Activated effector memory CD4-positive, alpha-beta T cell treated with anti-CD3 and anti-CD28 coated beads, Interleukin-2, amount 50 U/mL, for 16 hours (primary cell): ENCODE data around the gene EFCAB11.

Experiments
- DNase-seq: peaks from one replicate; pipeline ENCODE4 v3.0.0-alpha.2; 2020

EFCAB11 gene

DNA sequence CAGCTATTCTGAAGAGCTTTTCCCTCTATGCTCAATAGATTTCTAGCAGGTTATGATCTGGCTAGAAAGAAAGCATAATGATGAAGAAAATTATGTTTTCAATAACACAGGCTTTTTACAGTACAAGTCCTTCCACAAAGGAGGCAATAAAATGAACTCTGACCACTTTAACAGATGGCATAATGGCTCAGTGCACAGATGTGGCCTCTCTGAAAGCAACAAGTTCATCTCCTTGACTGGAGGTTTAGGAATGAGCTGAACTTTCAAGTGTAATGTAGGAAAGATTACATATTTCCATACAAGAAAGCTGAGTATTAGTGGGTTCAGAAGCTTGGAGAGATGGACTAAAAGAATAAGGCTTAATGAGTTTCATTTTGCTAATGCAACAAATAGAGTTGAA, 147.4 kb downstream of the EFCAB11 start:
- no peak for DNase-seq

DNA sequence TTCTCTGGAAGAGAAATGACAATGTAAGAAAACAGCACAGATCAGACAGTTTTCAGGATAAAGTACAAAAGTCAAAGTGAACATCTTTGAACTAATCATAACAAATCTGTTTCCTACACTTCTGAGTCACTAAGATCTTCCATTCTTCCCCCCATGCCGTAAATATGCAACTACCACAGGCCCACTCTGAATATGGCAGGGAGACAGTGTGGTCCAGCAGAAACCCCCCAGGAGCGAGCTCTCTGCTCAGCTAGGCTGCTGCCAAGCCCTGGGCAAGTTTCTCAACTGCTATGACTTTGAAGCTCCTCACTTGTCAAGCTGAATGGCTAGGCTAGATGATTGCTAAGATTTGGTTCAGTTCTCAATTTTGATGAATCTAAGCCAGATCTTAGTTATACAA, 148.1 kb downstream of the EFCAB11 start:
- DNase-seq: no peak

DNA sequence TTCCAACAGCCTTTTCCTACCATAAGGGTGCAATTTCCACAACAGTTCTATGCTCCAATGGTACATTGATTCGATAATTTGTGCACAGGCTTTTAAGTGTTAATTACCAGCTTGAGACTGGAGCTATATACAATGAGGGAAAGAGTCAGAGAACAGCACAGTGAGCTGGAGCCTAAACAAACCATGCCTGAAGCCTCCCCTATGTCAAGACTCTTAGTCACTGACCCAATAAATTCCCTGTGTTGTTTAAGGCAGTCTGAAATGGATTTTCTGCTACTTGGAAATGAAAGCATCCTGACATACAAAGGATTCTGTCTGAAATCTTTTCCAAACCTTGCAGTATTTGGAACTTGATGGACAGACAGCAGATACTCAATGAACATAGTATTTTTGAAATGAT, 149.0 kb downstream of the EFCAB11 start:
- no peak for DNase-seq

DNA sequence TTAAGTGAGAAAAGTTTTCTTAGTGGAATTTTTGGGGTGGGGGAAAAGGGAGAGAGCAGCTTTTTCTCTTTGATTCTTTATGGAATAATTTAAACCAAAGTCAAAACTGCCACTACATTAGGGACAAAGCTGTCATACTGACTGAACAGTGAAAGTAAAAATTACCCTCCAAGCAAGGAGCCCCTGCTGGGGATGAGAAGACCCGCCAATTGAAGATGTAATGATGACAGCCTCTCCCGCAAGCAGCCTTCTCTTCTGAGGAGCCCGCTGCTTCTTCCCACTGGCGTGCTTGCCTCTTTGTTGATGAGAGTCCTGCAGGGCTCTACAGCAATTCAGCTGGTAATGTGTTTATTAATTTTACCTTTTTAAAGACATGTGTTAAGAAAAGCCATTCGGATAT, 151.0 kb downstream of the EFCAB11 start:
- DNase-seq: no peak

DNA sequence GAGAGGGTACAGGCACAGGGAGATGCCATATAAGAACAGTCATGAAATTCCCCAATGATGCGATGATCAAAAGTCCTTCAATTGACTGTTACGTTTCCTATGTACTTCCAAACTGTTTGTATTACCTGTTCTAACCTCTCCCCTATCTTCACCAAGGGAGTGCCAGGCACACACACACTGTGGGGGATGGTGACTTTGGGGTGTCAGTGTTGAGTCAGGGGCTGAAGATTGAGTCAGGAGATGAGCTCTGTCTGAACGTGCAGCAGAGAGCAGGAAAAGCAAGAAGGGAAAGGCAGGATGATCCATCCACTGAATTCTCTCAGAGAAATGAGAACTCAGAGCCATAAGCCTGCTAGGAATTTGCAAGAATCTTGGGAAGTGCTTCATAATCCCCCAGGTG, 153.4 kb downstream of the EFCAB11 start:
- DNase-seq: no peak

DNA sequence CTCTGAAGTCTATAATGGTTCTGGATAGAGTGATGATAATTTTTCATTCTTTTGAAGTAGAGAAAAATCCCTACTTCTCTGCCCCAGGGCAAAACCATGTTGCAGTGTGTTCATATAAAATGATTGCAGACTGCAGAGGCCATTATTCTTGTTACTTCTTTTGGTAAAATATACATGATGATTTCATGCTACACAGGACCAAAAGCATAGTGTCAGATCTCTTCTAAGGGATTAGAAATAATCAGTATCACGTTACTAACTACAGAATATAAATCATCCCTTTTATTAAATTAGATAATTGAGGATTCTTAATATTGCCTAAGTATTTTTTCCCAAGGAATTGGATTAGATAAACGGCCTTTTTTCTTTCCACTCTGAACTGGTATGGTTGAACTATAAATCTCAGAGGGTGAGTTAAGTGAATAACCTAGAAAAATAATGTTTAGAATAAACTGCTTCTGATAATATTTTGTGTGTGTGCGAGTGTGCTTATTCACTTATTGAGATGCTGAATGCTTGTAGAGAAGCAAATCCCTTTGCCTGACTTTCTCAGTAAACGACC, 156.2 kb downstream of the EFCAB11 start:
- DNase-seq: no peak

DNA sequence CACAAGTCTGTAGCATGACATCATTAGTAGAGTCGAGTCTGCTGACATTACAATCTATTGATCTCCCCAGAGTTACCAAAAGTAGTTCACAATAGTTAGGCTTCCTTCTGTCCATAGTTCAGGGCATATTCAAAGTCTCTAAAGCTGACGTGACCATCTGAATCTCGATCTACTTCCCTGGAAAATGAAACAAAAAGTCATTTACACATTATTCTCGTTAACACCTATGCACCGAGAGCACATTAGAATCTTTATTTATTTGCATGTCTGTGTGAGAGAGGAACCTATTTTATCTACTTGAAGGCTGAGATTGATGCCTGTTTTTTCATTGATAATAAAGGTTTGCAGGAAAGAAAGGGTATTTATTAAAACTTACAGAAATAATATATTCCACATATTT, 157.4 kb downstream of the EFCAB11 start:
- no peak for DNase-seq

DNA sequence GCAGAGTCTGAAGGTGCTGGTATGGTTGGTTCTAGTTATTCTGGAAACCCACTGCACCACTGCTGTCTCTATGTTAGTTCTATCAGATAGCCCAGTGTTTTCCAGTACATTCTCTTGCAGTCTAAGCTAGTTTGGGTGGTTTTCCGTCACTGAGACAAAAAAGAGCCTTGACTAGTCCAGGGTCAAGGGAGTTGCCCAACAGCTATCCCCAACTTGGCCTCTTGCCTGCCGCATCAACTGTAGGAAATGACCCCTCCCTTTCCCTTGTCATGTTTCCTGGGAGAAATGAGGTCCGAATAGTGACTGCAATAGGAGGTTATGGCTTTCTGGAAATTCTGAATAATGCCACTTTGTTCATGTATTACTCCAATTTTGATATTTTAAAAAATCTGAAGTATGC, 160.4 kb downstream of the EFCAB11 start:
- no peak for DNase-seq

DNA sequence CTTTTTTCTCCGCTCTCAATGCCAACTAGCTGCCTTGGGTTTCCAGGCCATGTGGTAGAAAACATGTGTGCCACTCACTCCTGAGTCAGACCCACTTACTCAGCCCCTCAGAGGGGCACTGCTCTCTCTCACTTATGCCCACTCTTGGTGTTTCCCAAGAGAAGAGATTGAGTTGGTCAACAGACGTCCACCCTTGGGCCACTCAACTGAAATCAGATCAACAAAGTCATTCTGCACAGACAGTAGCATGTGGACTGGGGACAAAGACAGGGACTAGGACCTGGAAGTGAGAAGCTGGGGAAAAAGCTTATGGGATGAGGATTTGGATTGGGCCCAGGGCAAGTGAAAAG, 161.2 kb downstream of the EFCAB11 start:
- DNase-seq: no peak

DNA sequence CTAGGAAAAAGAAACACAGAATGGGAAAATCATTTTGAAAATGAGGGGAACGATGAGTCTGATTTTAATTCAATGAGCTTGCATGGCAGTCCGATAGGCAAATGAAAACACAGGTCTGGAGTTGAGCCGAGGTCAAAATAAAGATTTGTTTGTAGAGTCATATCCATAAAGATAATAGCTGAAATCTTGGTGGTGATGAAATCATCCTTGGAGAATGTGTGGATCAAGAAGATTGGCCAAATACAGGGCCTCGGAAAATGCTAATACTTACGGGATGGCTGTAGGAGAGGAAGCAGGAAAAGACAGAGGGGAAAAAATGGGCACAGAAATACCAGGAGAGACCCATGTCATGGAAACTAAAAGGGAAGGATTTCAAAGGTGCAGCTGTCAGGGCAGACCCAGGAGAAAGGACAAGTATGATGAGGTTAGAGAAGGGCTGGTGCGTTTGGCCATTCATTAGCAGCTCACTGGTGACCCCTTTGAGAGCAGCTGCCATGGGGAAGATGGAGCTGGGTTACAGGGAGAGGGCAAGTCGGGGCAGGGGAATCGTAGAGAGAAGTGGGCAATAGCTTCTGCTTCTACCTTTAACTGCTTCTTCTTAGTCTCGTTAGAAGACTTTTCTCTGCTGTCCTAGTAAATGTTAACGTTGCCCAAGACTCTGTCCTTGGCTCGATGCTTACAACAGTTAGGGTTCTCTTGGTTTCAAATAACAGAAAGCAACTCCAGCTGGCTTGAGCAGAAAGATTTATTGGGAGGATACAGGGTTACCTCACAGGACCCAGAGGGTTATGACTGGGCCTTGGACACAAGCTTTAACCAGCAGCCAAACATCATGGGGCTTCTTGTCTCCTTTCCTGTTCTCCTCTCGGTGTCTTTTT, 161.8 kb downstream of the EFCAB11 start:
- no peak for DNase-seq

DNA sequence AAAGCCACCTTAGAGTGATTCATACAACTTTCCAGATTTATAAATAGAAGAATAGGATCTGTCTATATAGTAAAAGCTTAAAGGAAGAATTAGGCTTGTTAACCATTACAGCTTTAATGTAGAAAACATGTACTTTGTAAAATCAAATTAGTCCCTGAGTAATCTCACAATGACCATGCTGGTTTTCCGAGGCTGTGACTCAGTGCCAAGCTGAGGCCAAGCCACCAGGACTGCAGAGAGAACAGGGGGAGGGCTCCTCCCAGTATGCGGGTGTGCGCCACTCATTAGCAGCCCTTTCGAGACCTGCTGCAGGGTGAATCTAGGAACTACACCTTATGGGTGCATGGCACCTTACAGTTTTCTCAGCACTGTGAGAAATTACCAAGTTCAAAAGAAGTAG, 167.0 kb downstream of the EFCAB11 start:
- no peak for DNase-seq

DNA sequence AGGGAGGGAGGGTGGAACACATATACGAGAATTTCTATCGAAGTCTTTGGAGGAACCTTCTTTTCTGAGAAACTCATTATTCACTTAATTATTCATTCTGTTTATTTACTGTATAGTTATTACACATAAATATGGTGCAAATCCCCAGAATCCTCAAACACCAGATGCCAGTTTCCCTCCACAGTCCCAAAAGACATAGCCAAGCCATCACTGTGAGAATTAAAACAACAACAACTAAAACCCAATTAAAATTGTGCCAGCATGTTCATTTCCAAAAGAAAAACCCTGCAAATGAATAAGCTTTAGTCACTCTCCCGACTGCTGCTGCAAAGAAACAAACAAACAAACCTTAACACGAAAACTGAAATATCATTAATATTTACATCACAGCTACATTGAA, 173.5 kb downstream of the EFCAB11 start:
- DNase-seq: no peak

DNA sequence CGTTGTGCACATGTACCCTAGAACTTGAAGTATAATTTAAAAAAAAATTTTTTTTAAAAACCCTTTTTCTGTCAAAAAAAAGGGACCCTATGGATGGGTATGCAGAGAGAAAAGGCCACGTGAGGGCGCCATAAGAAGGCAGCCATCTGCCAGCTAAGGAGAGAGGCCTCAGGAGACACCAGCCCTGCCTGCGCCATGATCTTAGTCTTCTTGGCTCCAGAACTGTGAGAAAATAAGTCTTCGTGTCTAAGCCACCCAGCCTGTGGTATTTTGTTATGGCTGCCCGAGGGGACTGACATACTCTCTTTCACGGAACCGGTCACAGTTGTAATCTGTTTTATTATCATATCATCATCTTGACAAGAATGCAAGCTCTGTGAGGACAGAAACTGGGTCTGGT, 174.8 kb downstream of the EFCAB11 start:
- no peak for DNase-seq

DNA sequence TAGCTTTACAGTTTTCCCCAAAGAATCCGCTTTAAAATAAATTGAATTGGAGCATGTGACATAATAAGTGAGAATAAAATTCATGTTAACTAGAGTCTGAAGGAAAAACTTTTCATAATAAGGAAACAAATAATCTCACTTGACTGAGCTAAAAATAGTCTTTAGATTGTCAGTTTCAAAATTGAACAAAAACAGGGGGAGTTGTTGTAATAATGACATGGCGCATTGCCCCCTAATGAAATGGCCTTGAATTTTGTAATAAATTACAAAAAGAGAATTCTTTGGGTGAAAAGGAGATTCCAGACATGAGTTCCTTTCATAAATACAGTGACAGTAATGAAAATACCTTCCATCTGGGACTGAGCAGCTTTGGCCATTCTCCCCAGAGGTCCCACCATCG, 178.6 kb downstream of the EFCAB11 start:
- DNase-seq: no peak

DNA sequence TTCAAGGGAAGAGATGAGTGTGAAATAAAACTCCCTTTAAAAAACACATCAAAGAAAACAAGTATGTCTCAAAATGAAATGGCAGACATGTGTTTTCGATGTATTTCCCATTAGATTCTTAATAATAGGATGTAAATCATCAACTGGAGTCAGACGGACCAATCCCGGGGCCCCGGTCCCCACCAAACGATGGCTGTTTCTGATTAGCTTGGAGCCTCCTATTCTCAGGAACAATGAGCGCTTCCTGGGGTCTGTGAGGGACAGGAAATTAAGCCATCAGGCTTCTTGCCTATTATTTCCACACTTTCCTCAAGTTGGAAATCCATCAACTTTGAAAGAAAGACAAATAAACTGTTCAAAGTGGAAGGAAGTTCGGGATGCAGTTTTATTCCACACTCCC, 179.4 kb downstream of the EFCAB11 start:
- DNase-seq: no peak

DNA sequence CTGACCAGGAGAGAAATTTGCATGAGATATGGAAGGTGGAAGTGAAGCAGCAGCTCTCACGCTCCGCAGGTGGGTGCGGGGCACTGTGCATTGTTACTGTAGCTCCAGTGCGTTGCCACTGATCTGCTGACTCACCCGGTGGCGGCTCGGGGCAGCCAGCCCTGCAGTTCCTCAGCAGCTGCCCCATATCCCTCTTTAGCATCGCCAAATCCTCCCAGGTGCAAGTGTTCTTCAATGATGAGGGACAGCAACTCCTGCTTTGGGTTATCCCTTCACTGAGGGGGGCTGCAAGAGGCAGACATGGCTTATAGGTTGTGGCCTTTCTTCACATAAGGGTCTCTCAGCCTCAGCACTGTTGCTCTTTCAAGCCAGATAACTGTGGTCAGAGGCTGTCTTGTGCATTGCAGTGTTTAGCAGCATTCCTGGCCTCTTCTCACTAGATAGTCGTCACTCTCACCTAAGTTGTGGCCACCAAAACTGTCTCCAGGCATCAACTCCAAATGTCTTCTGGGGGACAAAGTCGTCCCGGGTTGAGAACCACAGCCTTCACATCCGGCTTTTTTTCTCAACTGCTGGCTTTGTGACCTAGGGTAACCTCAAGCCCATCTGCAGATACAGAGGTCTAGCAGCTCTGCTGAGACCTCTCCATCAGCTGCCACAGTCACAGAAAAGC, 180.8 kb downstream of the EFCAB11 start:
- peak; percentile 82 for DNase-seq

DNA sequence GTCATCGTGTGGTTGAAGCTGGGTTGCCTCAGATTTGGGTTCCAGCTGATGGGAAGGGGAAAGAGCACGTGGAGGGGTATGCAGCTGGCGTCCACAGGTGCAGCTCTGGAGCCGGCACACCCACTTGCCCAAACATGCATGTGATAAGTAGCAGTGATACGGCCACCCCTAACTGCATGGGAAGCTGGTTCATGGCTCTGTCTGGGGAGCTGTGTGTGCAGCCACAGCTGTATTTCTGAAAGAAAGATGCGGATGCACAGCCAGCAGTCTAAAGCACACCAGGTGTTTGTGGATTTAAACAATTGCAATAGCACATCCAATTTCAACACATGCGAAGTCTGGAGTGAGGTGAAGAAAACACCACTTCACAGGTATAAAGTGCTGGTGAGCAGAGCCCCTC, 181.4 kb downstream of the EFCAB11 start:
- DNase-seq: no peak

DNA sequence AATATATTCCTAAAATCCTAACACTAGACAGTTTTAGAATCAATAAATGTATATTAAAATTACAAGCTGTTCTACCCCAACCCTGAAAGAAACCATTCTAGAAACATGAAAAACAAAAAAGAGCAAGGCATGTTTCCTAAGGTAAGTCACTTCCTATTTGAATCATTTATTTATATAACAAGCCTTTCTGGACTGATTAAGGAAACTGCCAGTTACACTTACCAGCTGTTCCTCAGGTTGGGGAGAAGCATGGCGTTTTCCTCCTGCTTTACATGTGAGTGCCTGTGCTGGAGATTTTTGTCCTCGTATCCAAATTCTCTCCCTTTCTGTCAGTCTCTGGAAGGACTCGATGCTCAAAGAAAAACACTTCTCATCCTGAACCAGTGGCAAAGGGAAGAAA, 183.3 kb downstream of the EFCAB11 start:
- no peak for DNase-seq

DNA sequence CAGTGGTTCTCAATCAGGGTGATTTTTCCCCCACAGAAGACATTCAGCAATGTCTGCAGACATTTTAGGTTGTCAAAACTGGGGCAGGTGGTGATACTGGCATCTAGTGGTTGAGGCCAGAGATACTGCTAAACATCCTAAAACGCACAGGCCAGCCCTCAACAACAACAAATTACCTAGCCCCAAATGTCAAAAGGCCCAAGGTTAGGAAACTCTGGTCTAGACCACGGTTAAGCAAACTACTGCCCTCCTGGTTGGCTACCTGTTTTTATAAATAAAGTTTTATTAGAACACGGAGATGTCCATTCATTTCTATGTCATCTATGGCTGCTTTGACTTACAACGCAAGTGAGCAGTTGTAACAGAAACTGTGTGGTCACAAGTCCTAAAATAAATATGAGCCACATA, 186.7 kb downstream of the EFCAB11 start:
- DNase-seq: peak; percentile 83

DNA sequence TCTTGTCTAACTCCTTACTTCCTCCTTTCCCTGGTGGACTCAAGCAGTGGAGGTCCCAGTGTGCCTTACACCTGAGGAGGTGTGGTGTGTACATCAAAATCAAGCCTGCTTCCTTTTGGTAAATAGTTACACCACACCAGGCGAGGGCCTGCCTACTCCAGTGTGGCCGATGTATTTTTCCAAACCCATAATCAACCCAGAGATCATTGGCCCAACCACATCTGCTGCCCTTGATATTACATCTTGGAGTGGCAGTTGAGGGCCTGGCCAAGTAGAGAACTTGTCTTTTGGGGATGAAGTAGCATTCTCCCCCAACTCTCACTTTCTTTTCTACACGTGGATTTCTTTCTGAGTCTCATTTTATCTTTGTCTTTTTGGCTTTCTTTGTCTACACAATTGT, 187.4 kb downstream of the EFCAB11 start:
- no peak for DNase-seq

DNA sequence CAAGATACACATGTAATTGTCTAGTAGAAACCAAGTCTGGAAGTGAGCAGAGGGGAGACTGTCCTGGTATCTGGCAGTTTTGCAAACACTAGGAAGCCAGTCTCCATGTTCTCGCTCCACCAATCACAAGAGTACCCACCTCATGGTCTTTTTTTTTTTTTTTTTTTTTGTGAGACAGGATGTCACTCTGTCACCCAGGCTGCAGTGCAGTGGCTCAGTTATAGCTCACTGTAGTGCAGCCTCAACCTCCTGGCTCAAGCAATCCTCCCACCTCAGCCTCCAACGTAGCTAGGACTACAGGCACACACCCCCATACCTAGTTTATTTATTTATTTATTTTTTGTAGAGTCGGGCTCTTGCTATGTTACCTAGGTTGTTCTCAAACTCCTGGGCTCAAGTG, 189.2 kb downstream of the EFCAB11 start:
- DNase-seq: no peak

DNA sequence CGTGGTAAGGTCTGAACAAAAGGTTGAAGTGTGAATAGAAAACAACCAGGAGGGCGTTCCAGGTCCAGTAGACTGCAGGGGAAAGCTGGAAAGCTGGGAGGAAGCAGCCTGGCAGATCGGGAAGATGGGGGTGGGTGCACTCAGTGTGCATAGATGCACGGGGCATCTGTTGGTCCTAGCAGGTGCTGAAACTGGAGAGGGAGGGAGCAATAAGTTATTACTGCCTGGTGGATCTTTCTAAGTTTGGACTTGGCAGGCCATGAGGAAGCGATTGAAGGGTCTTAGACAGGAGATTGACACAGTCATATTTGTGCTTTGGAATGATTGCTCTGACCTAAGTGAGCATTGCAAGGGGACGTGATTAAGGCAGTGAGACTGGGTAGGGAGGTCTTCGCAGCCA, 194.4 kb downstream of the EFCAB11 start:
- no peak for DNase-seq

DNA sequence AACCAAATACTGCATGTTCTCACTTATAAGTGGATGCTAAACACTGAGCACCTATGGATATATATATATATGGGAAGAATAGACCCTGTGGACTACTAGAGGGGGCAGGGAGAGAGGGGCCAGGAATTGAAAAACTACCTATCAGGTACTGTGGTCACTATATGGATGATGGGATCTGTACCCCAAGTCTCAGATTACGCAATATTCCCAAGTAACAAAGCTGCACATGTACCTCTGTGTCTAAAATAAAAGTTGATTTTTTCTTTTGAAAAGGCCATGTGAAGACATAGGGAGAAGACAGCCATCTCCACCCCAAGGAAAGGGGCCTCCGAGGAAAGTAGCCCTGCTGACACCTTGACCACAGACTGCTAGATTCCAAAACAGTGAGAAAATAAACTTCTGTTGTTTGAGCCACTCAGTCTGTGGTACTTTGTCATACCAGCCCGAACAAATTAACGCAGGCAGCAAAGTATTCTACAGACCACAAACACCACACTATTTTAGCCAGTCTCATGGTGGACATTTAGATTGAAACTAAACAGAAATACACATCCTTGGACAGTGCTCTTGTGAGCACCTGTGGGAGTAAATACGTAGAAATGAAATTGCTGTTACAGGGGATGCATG, 197.1 kb downstream of the EFCAB11 start:
- no peak for DNase-seq

DNA sequence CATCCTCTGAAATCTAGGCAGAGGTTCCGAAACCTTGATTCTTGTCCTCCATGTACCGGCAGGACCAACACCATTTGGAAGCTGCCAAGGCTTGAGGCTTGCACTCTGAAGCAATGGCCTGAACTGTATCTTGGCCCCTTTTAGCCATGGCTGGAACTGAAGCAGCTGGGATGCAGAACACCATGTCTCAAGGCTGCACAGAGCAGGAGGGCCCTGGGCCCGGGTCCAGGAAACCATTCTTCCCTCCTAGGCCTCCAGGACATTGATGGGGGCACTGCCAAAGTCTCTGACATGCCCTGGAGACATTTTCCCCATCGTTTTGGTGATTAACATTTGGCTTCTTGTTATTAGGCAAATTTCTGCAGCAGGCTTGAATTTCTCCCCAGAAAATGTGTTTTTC, 198.7 kb downstream of the EFCAB11 start:
- no peak for DNase-seq
